Lower lobe of right lung (tissue), 2 donors: Measurements from ENCODE around the gene CHD9. TPM values are rescaled to one million over a fixed set of nuclear protein-coding genes. Genes with fewer than 3 reads are reported as not detected.
A peak's percentile ranks its signal among the peaks of the same experiment; 100 is the strongest.

Experiments used
- ATAC-seq, 2 donors: fragments of 200-7000 bp; cut with Tn5 transposase; one replicate each; pipeline ENCODE4 v1.9.1; 2020 to 2022; ENCODE audit warnings: mild to moderate bottlenecking in 2 of 2, moderate library complexity in 2 of 2
- DNase-seq: peaks from one replicate; pipeline ENCODE4 v3.0.0-alpha.2; 2020
- H3K27ac ChIP-seq: fragments of 200-600 bp; one replicate; pipeline ENCODE4 v1.8.0; 2022
- H3K27me3 ChIP-seq: fragments of 200-600 bp; one replicate; pipeline ENCODE4 v1.8.0; 2022; ENCODE audit warnings: low read depth
- H3K36me3 ChIP-seq: fragments of 200-600 bp; one replicate; pipeline ENCODE4 v1.8.0; 2022; ENCODE audit warnings: mild to moderate bottlenecking
- H3K4me1 ChIP-seq: fragments of 200-600 bp; one replicate; pipeline ENCODE4 v1.8.0; 2022
- H3K4me3 ChIP-seq: fragments of 200-600 bp; one replicate; pipeline ENCODE4 v1.8.0; 2022; ENCODE audit warnings: mild to moderate bottlenecking
- H3K9me3 ChIP-seq: fragments of 200-600 bp; one replicate; pipeline ENCODE4 v1.8.0; 2022
- intact Hi-C: fragments of 100-400 bp; cut with DNase I; formaldehyde crosslinking; loops from one replicate; pipeline ENCODE4 v1.11.0; 2022
- total RNA-seq: library from RNA; stranded (reverse); fragmentation: NEBNext Ultra II Directional; extraction: Animal tissue kit (Norgen Biotek cat#: 25700); gene quantifications from one replicate; pipeline ENCODE4 v1.2.1, GENCODE V29; 2021
- TF ChIP-seq, protein P1 (sequence below): fragments of 200-600 bp; IDR thresholded peaks from one replicate; pipeline ENCODE4 v1.8.0; 2022; ENCODE audit warnings: antibody characterized with exemption, mild to moderate bottlenecking
- donor health status: DM: no; HTN: yes; CAD: no; lungs with severe emphysema.

The CHD9 gene
- total RNA-seq, 1 donor from 2014 or later: 73.1 TPM

DNA sequence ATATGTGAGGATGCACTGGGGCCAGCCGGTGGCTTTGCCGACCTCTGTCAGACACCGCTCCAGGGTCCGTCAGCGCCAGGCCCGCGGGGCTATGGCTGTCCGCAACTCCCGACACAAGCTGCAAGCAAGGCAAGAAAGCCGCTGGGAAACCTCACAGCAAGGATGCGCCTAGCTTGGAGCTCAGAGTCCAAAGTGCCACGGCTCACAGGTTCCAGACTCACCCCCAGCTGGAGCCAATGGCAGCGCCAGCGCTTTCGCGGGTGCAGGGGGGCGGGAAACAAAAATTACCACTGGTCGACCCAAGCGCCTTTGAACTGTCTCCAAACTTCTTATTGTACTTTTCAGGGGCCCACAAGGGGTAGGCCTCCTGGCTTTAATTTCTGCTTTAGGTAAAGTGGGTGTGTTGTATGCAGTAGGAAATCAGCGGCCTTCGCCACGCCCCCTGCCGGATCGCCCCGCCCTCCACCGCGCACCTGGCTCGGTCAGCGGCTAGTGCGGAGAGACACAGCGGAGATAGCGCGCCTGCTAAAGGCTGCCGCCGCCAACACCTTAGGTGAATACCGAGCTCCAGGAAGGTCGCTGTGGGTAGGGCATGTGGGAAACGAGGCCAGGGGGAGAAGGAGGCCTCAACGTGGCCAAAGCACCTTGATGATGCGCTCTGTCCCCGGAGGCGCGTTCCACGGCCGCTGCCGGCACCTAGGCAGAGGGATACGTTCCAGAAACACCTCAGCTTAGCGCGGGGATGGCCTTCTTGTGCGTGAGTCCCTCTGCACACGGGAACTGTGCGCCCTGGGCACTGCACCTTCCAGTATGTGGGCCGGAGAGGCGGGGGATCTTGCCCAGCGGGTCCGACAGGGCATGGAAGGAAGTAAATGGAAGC is 318.4 kb downstream of the CHD9 start:
- Histone ChIP-seq H3K9me3 (no peaks in the 10 kb centered on the region), H3K27me3 (peaks cover 16% of the 10 kb centered on the region), H3K27ac (peak overlapping the region; percentile 69), H3K36me3 (no peaks in the 10 kb centered on the region), H3K4me3 (peak overlapping the region; percentile 52), H3K4me1 (peaks cover 13% of the 10 kb centered on the region)
- ATAC-seq (peak; percentile 97 to 99), DNase-seq (peak; percentile 84)
- TF ChIP-seq, protein P1, sequence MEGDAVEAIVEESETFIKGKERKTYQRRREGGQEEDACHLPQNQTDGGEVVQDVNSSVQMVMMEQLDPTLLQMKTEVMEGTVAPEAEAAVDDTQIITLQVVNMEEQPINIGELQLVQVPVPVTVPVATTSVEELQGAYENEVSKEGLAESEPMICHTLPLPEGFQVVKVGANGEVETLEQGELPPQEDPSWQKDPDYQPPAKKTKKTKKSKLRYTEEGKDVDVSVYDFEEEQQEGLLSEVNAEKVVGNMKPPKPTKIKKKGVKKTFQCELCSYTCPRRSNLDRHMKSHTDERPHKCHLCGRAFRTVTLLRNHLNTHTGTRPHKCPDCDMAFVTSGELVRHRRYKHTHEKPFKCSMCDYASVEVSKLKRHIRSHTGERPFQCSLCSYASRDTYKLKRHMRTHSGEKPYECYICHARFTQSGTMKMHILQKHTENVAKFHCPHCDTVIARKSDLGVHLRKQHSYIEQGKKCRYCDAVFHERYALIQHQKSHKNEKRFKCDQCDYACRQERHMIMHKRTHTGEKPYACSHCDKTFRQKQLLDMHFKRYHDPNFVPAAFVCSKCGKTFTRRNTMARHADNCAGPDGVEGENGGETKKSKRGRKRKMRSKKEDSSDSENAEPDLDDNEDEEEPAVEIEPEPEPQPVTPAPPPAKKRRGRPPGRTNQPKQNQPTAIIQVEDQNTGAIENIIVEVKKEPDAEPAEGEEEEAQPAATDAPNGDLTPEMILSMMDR: no peak
- intact Hi-C loops: no loop called here

- peaks cover 16% of the 10 kb centered on the region for H3K27me3 ChIP-seq
- peaks cover 13% of the 10 kb centered on the region for H3K4me1 ChIP-seq
- no peak overlapping the region for H3K27ac ChIP-seq
- intact Hi-C loops: no loop called here
- no peaks in the 10 kb centered on the region for H3K9me3 ChIP-seq
- no peaks in the 10 kb centered on the region for H3K36me3 ChIP-seq
- ATAC-seq (no peak), DNase-seq (no peak)
- no peak overlapping the region for H3K4me3 ChIP-seq
- TF ChIP-seq, protein P1: no peak
Observed at GRCh38 chr16:53374800-53375199, 320.0 kb downstream of the CHD9 start.

DNA sequence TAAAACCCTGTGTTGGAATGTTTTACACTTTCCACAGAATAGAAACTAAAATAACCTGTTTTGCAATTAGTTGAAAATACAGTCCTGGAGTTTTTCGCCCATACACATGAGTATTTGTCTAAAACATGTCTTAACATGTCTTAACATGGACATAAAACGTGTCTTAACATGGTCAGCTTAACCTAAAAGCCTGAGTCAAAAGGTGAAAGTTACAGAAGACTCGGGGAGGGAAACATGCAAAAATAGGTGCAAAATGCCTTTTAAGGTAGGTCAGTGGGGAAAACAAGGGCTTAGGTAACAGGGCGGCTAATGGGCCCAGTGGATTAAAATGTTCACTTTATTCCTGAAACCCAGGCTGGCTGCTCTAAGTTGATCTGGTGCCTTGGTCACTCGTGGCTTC is 323.3 kb downstream of the CHD9 start:
- TF ChIP-seq, protein P1: no peak
- H3K4me1 ChIP-seq: peaks cover 5% of the 10 kb centered on the region
- H3K27ac ChIP-seq: no peak overlapping the region
- intact Hi-C loops: no loop called here
- H3K27me3 ChIP-seq: peaks cover 11% of the 10 kb centered on the region
- no peaks in the 10 kb centered on the region for H3K36me3 ChIP-seq
- no peaks in the 10 kb centered on the region for H3K9me3 ChIP-seq
- ATAC-seq (no peak), DNase-seq (no peak)
- H3K4me3 ChIP-seq: no peak overlapping the region

Other genes with a start within 250 kb of the CHD9 start
- gene CHD9NB, start 2.1 kb upstream of the CHD9 start, total RNA-seq: 12.4 TPM